Right lobe of liver (tissue), 4 donors: Measurements from ENCODE around the gene ACVR2B.

Experiments
- POLR2A ChIP-seq: fragments of 450-650 bp; IDR thresholded peaks from one replicate; pipeline ENCODE4 v1.6.1; 2017; ENCODE audit warnings: antibody characterized with exemption, mild to moderate bottlenecking
- TF ChIP-seq, protein P1 (sequence below), 4 donors: fragments of 200-600 bp in 3 of 4; fragments of 450-650 bp in 1 of 4; IDR thresholded peaks; one replicate each; pipeline versions ENCODE4 v1.5.1 to v1.8.0; 2016 to 2022; ENCODE audit warnings: antibody characterized with exemption in 4 of 4, mild to moderate bottlenecking in 2 of 4
- donor health status: DM: no; HTN: no; CAD: no.
- donor health status: DM: no; HTN: no; CAD: no.
- donor health status: DM: no; HTN: yes; CAD: no.

DNA sequence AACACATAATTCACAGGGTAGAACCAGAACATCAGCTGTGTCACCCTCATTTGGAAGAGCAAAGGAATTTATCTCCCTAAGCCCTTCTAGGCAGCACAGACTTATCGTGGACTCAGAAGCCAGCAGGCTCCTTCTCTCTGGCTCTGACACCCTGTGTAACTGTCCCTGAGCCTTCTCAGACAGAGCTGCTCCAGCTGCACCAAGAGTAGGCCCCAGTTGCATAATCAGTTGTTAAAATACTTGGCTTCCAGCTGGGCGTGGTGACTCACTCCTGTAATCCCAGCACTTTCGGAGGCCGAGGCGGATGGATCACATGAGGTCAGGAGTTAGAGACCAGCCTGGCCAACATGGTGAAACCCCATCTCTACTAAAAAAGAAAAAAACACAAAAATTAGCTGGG lies 49.4 kb upstream of the ACVR2B start:
- TF ChIP-seq POLR2A, result no peak
- TF ChIP-seq, protein P1, sequence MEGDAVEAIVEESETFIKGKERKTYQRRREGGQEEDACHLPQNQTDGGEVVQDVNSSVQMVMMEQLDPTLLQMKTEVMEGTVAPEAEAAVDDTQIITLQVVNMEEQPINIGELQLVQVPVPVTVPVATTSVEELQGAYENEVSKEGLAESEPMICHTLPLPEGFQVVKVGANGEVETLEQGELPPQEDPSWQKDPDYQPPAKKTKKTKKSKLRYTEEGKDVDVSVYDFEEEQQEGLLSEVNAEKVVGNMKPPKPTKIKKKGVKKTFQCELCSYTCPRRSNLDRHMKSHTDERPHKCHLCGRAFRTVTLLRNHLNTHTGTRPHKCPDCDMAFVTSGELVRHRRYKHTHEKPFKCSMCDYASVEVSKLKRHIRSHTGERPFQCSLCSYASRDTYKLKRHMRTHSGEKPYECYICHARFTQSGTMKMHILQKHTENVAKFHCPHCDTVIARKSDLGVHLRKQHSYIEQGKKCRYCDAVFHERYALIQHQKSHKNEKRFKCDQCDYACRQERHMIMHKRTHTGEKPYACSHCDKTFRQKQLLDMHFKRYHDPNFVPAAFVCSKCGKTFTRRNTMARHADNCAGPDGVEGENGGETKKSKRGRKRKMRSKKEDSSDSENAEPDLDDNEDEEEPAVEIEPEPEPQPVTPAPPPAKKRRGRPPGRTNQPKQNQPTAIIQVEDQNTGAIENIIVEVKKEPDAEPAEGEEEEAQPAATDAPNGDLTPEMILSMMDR (IDR thresholded peaks at IDR 0.05), result no peak
